ENCODE measurements around the gene ALOX5AP.

- TF ChIP-seq RFX5 (IDR thresholded peaks at IDR 0.05; ENCODE audit: low read depth, low read length) (no peak), BHLHE40 (IDR thresholded peaks at IDR 0.05; ENCODE audit: borderline replicate concordance in 1 of 2, low read depth in 2 of 2, low read length in 1 of 2) (no peak), FOXM1 (IDR thresholded peaks at IDR 0.05; ENCODE audit: low read depth, low read length) (no peak), CTCF (IDR thresholded peaks at IDR 0.05 in 2 of 3, conservative IDR thresholded peaks at IDR 0.05 in 1 of 3; ENCODE audit: control insufficient read depth in 2 of 3, extremely low read depth in 1 of 3, insufficient read depth in 1 of 3, low read depth in 3 of 3, low read length in 3 of 3) (no peak), SMC3 (IDR thresholded peaks at IDR 0.05; ENCODE audit: borderline replicate concordance, low read length) (no peak), SMARCA5 (IDR thresholded peaks at IDR 0.05) (no peak), PML (IDR thresholded peaks at IDR 0.05; ENCODE audit: low read length) (no peak), MAX (IDR thresholded peaks at IDR 0.05; ENCODE audit: low read depth, low read length) (no peak), ZNF592 (IDR thresholded peaks at IDR 0.05) (no peak), BCLAF1 (IDR thresholded peaks at IDR 0.05) (no peak), EP300 (IDR thresholded peaks at IDR 0.05; ENCODE audit: borderline replicate concordance in 1 of 2, control insufficient read depth in 1 of 2, low read depth in 2 of 2, low read length in 2 of 2) (no peak), PRDM15 (CRISPR knock-in tag; IDR thresholded peaks at IDR 0.05) (no peak), RAD21 (IDR thresholded peaks at IDR 0.05; ENCODE audit: insufficient read depth, low read depth, low read length) (no peak), TAF1 (IDR thresholded peaks at IDR 0.05; ENCODE audit: borderline replicate concordance, low read depth, low read length) (no peak)
Observed at GRCh38 chr13:30722361-30722760, 13.0 kb upstream of the ALOX5AP start.

All from GM12878 (cell line).